A673 (cell line): ENCODE results near the gene DYRK1A. TPM values are rescaled to one million over a fixed set of nuclear protein-coding genes. Genes with fewer than 3 reads are reported as not detected.

Experiments used
- BruUV-seq: library from RNA; stranded (reverse); fragments of 400-500 nt; replicated peaks from 2 replicates; lab custom pipeline; 2021; lab: Mats Ljungman, UMichigan
- CTCF ChIA-PET: fragments of 300-600 bp; sonication (Branson Sonifier 250); formaldehyde crosslinking; loops from one replicate; lab custom pipeline; 2022; ENCODE audit warnings: antibody characterized with exemption; lab: Charles Lee
- POLR2A ChIA-PET: fragments of 300-600 bp; sonication (Branson Sonifier 250); formaldehyde crosslinking; loops from one replicate; lab custom pipeline; 2022; ENCODE audit warnings: antibody characterized with exemption; ENCODE audit not compliant: low non-redundant PET; lab: Charles Lee
- DNase-seq: peaks from one replicate; pipeline ENCODE4 v3.0.0-alpha.2; 2015; ENCODE audit warnings: low spot score
- H3K27ac ChIP-seq: fragments of 200-600 bp; sonication (generic); 2 replicates; pipeline ENCODE4 v1.5.1; 2016; ENCODE audit warnings: mixed run types, low read depth, mild to moderate bottlenecking, mixed read lengths, antibody characterized with exemption, low read length; ENCODE audit not compliant: poor library complexity, severe bottlenecking
- H3K27me3 ChIP-seq: fragments of 200-600 bp; sonication (generic); replicated peaks from 2 replicates; pipeline ENCODE4 v1.6.1; 2017; ENCODE audit warnings: mixed run types, low read depth, mild to moderate bottlenecking, mixed read lengths, antibody characterized with exemption, low read length; ENCODE audit not compliant: insufficient read depth, poor library complexity
- H3K36me3 ChIP-seq: fragments of 200-600 bp; sonication (generic); 2 replicates; pipeline ENCODE4 v1.6.1; 2016; ENCODE audit warnings: mixed run types, mild to moderate bottlenecking, mixed read lengths, antibody characterized with exemption, low read length; ENCODE audit not compliant: insufficient read depth, poor library complexity, severe bottlenecking
- H3K4me1 ChIP-seq: fragments of 200-600 bp; sonication (generic); 2 replicates; pipeline ENCODE4 v1.6.1; 2017; ENCODE audit warnings: mixed run types, mild to moderate bottlenecking, mixed read lengths, antibody characterized with exemption, low read length; ENCODE audit not compliant: insufficient read depth, poor library complexity, severe bottlenecking
- H3K4me3 ChIP-seq: fragments of 200-600 bp; sonication (generic); 2 replicates; pipeline ENCODE4 v1.5.1; 2016; ENCODE audit warnings: low read depth, mixed run types, mild to moderate bottlenecking, mixed read lengths, low read length; ENCODE audit not compliant: poor library complexity, severe bottlenecking
- H3K9me3 ChIP-seq: fragments of 200-600 bp; sonication (generic); 2 replicates; pipeline ENCODE4 v1.6.1; 2016; ENCODE audit warnings: mixed run types, low read depth, mild to moderate bottlenecking, mixed read lengths, antibody characterized with exemption, low read length; ENCODE audit not compliant: poor library complexity, severe bottlenecking
- EZH2 ChIP-seq: fragments of 200-600 bp; sonication (generic); IDR thresholded peaks from 2 replicates; pipeline ENCODE4 v1.6.1; 2017; ENCODE audit warnings: borderline replicate concordance, low read depth, mild to moderate bottlenecking, mixed read lengths, antibody characterized with exemption, low read length; ENCODE audit not compliant: poor library complexity, severe bottlenecking
- intact Hi-C: fragments of 100-400 bp; cut with micrococcal nuclease; formaldehyde crosslinking; loops from one replicate; pipeline ENCODE4 v1.10.0; 2022; ENCODE audit not compliant: unreplicated experiment
- total RNA-seq: library from RNA; stranded (reverse); gene quantifications from 2 replicates; pipeline ENCODE4 v1.2.3, GENCODE V29; 2021
- TF ChIP-seq, protein P1 (sequence below): fragments of 300-800, 200-600 bp; sonication (generic); conservative IDR thresholded peaks from 2 replicates; pipeline ENCODE4 v1.5.1; 2017; ENCODE audit warnings: low read depth, mild to moderate bottlenecking, antibody characterized with exemption, low read length, moderate library complexity, mixed read lengths

Gene DYRK1A
- total RNA-seq, 1 experiment from 2014 or later: 70.5 TPM

DNA sequence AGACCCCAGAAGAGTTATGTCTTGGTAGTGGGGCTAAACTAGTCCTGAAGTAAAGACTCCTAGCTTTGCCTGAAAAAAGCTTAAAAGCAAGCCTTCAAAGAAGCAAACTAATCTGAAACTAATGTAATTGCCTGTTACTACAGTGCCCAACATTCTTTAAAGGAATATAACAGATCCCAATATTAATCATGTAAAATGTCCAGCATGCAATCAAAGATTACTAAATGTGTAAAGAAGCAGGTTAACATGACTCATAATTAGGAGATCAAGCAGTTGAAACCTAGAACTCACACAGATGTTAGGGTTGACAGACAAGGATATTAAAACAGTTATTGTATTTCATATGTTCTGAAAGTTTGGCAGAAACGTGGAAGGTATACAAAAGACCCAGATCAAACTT lies 17.8 kb downstream of the DYRK1A start:
- ChIA-PET CTCF (no interaction called here), POLR2A (no interaction called here)

DNA sequence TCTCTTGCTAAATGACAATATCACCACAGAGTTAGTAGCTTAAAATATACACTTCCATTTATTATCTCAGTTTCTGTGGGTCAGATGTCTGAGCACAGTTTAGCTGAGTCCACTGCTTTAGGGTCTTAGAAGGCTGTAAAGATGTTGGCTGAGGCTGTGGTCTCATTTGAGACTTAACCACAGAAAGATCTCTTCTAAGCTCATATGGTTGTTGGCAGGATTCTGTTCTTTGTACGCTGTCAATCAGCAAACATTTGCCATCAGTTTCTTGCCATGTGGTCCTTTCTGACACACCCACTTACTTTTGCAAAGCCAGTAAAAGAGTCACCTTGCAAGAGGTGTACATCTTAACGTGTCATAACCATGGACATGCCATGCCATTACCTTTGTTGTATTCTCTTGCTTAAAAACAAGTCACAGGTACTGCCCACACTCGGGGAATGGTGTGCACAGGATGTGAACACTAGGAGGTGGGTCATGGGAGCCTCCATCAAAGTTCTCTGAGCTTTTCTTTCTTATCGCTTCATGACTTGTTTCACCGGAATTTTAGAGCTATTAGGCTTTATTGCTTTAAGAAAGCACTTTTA lies 18.7 kb downstream of the DYRK1A start:
- POLR2A ChIA-PET: interaction anchor here (0.6 kb wide), 1 partner anchor 13 kb away, joined by 9 read pairs; no protein-coding TSS in a partner anchor

More for the DNA sequence above, 17.8 kb downstream of the DYRK1A start:
- intact Hi-C loops: no loop called here
- Histone ChIP-seq H3K27me3 (no peaks in the 10 kb centered on the region), H3K4me3 (no peak overlapping the region), H3K36me3 (peaks cover 4% of the 10 kb centered on the region), H3K4me1 (peaks cover 18% of the 10 kb centered on the region), H3K27ac (no peak overlapping the region), H3K9me3 (no peaks in the 10 kb centered on the region)
- no peak for DNase-seq
- BruUV-seq: no TSS peak
- no peak for TF ChIP-seq EZH2
- TF ChIP-seq, protein P1, sequence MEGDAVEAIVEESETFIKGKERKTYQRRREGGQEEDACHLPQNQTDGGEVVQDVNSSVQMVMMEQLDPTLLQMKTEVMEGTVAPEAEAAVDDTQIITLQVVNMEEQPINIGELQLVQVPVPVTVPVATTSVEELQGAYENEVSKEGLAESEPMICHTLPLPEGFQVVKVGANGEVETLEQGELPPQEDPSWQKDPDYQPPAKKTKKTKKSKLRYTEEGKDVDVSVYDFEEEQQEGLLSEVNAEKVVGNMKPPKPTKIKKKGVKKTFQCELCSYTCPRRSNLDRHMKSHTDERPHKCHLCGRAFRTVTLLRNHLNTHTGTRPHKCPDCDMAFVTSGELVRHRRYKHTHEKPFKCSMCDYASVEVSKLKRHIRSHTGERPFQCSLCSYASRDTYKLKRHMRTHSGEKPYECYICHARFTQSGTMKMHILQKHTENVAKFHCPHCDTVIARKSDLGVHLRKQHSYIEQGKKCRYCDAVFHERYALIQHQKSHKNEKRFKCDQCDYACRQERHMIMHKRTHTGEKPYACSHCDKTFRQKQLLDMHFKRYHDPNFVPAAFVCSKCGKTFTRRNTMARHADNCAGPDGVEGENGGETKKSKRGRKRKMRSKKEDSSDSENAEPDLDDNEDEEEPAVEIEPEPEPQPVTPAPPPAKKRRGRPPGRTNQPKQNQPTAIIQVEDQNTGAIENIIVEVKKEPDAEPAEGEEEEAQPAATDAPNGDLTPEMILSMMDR: no peak

DNA sequence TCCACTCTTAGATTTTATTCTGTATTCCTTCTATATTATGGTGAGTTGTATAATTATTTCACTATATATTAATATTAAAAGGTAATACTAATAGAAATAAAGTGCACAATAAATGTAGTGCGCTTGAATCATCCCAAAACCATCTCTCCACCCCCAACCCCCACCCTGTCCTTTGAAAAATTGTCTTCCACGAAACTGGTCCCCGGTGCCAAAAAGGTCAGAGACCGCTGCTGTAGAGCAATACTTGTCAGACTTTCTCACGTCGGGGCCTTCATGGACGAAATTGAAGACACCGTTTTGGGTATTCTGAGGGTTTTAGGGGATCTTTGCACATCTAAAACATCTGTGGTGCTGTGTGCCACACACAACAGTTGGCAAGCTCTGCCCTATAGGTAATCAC lies 19.6 kb downstream of the DYRK1A start:
- BruUV-seq: no TSS peak
- Histone ChIP-seq H3K4me1 (peaks cover 8% of the 10 kb centered on the region), H3K27me3 (no peaks in the 10 kb centered on the region), H3K4me3 (no peak overlapping the region), H3K27ac (no peak overlapping the region), H3K9me3 (no peaks in the 10 kb centered on the region), H3K36me3 (peaks cover 4% of the 10 kb centered on the region)
- CTCF ChIA-PET: no interaction called here
- no peak for DNase-seq
- TF ChIP-seq, protein P1: no peak
- TF ChIP-seq EZH2: no peak
- intact Hi-C loops: no loop called here
- POLR2A ChIA-PET: interaction anchor here (0.6 kb wide), 1 partner anchor 14 kb away, joined by 9 read pairs; no protein-coding TSS in a partner anchor

More for the DNA sequence above, 18.7 kb downstream of the DYRK1A start:
- TF ChIP-seq, protein P1: no peak
- TF ChIP-seq EZH2: no peak
- H3K4me3 ChIP-seq: no peak overlapping the region
- H3K4me1 ChIP-seq: peaks cover 9% of the 10 kb centered on the region
- no peak for DNase-seq
- H3K36me3 ChIP-seq: peaks cover 4% of the 10 kb centered on the region
- intact Hi-C loops: no loop called here
- no peaks in the 10 kb centered on the region for H3K9me3 ChIP-seq
- H3K27me3 ChIP-seq: no peaks in the 10 kb centered on the region
- BruUV-seq: no TSS peak
- CTCF ChIA-PET: no interaction called here
- H3K27ac ChIP-seq: no peak overlapping the region
